Measurements from ENCODE around the gene RNF32. TPM values are rescaled to one million over a fixed set of nuclear protein-coding genes. Genes with fewer than 3 reads are reported as not detected.

RNF32 gene
- total RNA-seq, 1 donor from 2014 or later = 1.9 TPM

DNA sequence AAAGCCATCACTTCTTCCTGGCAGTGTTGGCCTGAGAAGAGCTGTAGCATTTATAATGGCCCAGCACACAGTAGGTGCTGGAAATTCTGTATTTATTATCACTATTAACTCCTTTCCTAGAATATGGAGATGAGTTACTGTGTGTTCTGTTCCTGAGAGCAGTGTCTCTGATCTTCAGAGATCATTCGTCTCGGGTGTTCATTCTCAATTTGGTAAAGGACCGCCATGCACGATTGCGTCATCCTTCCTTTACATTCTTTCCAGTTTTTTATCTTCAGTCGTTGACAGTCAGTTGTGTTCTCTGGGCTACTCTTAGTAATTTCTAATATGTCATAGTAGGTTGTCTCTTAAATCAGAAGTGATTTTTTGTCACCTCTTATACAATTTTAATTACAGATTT, 18.6 kb downstream of the RNF32 start:
- TF ChIP-seq, protein P1, sequence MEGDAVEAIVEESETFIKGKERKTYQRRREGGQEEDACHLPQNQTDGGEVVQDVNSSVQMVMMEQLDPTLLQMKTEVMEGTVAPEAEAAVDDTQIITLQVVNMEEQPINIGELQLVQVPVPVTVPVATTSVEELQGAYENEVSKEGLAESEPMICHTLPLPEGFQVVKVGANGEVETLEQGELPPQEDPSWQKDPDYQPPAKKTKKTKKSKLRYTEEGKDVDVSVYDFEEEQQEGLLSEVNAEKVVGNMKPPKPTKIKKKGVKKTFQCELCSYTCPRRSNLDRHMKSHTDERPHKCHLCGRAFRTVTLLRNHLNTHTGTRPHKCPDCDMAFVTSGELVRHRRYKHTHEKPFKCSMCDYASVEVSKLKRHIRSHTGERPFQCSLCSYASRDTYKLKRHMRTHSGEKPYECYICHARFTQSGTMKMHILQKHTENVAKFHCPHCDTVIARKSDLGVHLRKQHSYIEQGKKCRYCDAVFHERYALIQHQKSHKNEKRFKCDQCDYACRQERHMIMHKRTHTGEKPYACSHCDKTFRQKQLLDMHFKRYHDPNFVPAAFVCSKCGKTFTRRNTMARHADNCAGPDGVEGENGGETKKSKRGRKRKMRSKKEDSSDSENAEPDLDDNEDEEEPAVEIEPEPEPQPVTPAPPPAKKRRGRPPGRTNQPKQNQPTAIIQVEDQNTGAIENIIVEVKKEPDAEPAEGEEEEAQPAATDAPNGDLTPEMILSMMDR (IDR thresholded peaks at IDR 0.05; ENCODE audit: unreplicated experiment) = no peak
- Mint-ChIP-seq H3K27ac (ENCODE audit: unreplicated experiment) (no peak overlapping the region), H3K36me3 (ENCODE audit: low read depth, unreplicated experiment) (no peaks in the 10 kb centered on the region), H3K4me3 (ENCODE audit: unreplicated experiment) (no peak overlapping the region), H3K27me3 (ENCODE audit: unreplicated experiment) (peaks cover 2% of the 10 kb centered on the region), H3K4me1 (ENCODE audit: unreplicated experiment) (no peaks in the 10 kb centered on the region), H3K9me3 (ENCODE audit: unreplicated experiment) (no peaks in the 10 kb centered on the region)
- no peak for DNase-seq (ENCODE audit: low spot score)

DNA sequence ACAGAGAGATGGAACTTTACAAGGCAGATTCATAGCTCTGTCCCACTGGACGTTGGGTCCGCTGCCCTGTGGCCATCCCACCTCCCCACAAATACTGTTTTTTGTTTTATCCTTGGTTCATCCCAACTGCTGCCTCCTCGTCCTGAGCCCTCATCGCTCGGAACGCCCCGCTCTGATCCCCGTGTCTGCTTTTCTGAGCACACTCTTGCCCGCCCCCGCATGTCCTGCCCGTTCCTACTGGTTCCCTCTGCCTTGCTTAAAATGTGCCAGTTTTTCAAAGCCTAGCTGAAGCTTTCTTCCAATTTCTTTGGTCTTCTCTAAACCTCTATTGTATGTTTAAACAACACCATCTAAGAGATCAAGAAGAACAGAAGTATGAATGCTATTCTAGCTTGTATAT, 19.4 kb downstream of the RNF32 start:
- no peak overlapping the region for H3K27ac Mint-ChIP-seq (ENCODE audit: unreplicated experiment)
- H3K27me3 Mint-ChIP-seq (ENCODE audit: unreplicated experiment) = peaks cover 2% of the 10 kb centered on the region

DNA sequence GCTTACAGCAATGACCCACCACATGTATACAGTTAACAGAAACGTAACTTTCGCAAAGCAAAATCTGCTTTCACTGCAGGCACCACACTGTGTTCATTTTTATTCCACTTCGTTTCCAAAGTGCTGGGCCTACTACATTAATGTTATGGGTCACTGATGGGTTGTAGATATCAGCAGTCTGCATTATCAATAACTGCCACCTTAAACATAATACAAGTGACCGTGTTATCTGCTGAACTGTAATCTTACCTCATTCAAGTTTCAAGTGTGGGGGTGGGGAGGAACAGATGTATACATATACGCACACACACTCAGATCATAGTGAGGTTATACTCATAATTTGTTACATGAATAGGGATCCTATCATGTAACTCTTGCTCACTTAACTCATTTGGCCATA, 21.1 kb downstream of the RNF32 start:
- no peaks in the 10 kb centered on the region for H3K36me3 Mint-ChIP-seq (ENCODE audit: low read depth, unreplicated experiment)
- no peaks in the 10 kb centered on the region for H3K4me1 Mint-ChIP-seq (ENCODE audit: unreplicated experiment)
- DNase-seq (ENCODE audit: low spot score) = no peak
- H3K27me3 Mint-ChIP-seq (ENCODE audit: unreplicated experiment) = peaks cover 2% of the 10 kb centered on the region
- TF ChIP-seq, protein P1 (IDR thresholded peaks at IDR 0.05; ENCODE audit: unreplicated experiment) = no peak
- H3K4me3 Mint-ChIP-seq (ENCODE audit: unreplicated experiment) = no peak overlapping the region
- no peaks in the 10 kb centered on the region for H3K9me3 Mint-ChIP-seq (ENCODE audit: unreplicated experiment)
- H3K27ac Mint-ChIP-seq (ENCODE audit: unreplicated experiment) = no peak overlapping the region

More for the DNA sequence above, 19.4 kb downstream of the RNF32 start:
- TF ChIP-seq, protein P1 (IDR thresholded peaks at IDR 0.05; ENCODE audit: unreplicated experiment) = no peak
- Mint-ChIP-seq H3K9me3 (ENCODE audit: unreplicated experiment) (no peaks in the 10 kb centered on the region), H3K36me3 (ENCODE audit: low read depth, unreplicated experiment) (no peaks in the 10 kb centered on the region), H3K4me3 (ENCODE audit: unreplicated experiment) (no peak overlapping the region), H3K4me1 (ENCODE audit: unreplicated experiment) (no peaks in the 10 kb centered on the region)
- DNase-seq (ENCODE audit: low spot score) = no peak

DNA sequence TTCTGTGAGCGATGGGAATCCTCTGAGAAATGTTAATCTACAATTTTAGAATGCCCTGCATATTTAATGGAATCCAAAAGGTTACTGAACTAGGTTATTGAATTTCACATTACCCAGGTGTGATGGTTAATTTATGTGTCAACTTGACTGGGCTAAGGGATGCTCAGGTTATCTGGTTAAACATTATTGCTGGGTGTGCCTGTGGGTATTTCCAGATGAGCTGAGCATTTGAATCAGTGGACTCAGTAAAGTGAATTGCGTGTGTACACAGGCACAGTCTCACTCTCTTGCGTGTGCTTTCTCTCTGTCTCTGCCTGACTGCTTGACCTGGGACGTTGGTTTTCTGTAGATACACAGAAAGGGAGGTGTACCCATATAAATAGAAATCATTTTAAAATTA, 21.7 kb downstream of the RNF32 start:
- Mint-ChIP-seq H3K36me3 (ENCODE audit: low read depth, unreplicated experiment) (no peaks in the 10 kb centered on the region), H3K4me3 (ENCODE audit: unreplicated experiment) (no peak overlapping the region), H3K27ac (ENCODE audit: unreplicated experiment) (no peak overlapping the region), H3K27me3 (ENCODE audit: unreplicated experiment) (peaks cover 2% of the 10 kb centered on the region), H3K9me3 (ENCODE audit: unreplicated experiment) (no peaks in the 10 kb centered on the region), H3K4me1 (ENCODE audit: unreplicated experiment) (no peaks in the 10 kb centered on the region)
- TF ChIP-seq, protein P1 (IDR thresholded peaks at IDR 0.05; ENCODE audit: unreplicated experiment) = no peak
- DNase-seq (ENCODE audit: low spot score) = no peak

DNA sequence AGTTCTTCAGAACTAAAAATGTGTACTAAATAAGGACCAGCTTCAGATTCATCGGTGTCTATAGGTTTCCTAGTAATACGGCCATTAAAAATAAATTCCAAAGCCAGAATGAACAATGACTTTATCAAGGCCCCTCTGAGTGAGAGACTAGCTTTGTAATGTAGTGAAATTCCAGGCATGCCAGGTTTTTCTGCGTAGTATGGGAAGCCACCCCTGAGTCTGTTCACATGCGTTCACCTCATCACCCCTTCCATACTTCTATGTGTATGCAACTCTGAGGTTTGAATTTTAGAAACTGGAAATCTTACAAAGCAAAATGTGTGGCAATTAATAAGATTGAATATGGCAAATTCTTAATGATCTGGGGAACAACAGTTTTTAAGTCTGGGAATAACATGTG, 24.5 kb downstream of the RNF32 start:
- H3K36me3 Mint-ChIP-seq (ENCODE audit: low read depth, unreplicated experiment) = peaks cover 15% of the 10 kb centered on the region
- no peak overlapping the region for H3K4me3 Mint-ChIP-seq (ENCODE audit: unreplicated experiment)
- peaks cover under 1% of the 10 kb centered on the region for H3K27me3 Mint-ChIP-seq (ENCODE audit: unreplicated experiment)
- TF ChIP-seq, protein P1 (IDR thresholded peaks at IDR 0.05; ENCODE audit: unreplicated experiment) = no peak
- peaks cover 4% of the 10 kb centered on the region for H3K4me1 Mint-ChIP-seq (ENCODE audit: unreplicated experiment)
- no peak for DNase-seq (ENCODE audit: low spot score)
- H3K9me3 Mint-ChIP-seq (ENCODE audit: unreplicated experiment) = no peaks in the 10 kb centered on the region
- H3K27ac Mint-ChIP-seq (ENCODE audit: unreplicated experiment) = peak overlapping the region; percentile 61
